CD4-positive, CD25-positive, alpha-beta regulatory T cell (primary cell): Measurements from ENCODE around the gene RGS9. TPM values are rescaled to one million over a fixed set of nuclear protein-coding genes. Genes with fewer than 3 reads are reported as not detected.
A peak's percentile ranks its signal among the peaks of the same experiment; 100 is the strongest.

ENCODE experiments used
- ATAC-seq, 2 donors: fragments of 150-1000 bp; cut with Tn5 transposase; one replicate each; pipeline ENCODE4 v1.10.0; 2021; ENCODE audit warnings: low read depth in 2 of 2, moderate number of reproducible peaks in 2 of 2, moderate library complexity in 1 of 2
- DNase-seq, 3 donors: peaks; one replicate each; pipeline versions ENCODE4 v3.0.0 to v3.0.0-alpha.2; 2012 to 2022; ENCODE audit warnings: mixed read lengths in 1 of 3
- H3K27ac ChIP-seq: one replicate; pipeline ENCODE4 v1.7.0; 2013; ENCODE audit warnings: mild to moderate bottlenecking, low read length; ENCODE audit not compliant: insufficient read depth, poor library complexity, severe bottlenecking
- H3K27me3 ChIP-seq: one replicate; pipeline ENCODE4 v1.7.0; 2013; ENCODE audit warnings: low read length; ENCODE audit not compliant: control insufficient read depth, insufficient read depth
- H3K36me3 ChIP-seq: one replicate; pipeline ENCODE4 v1.7.0; 2013; ENCODE audit warnings: mild to moderate bottlenecking, low read length, moderate library complexity; ENCODE audit not compliant: control insufficient read depth, insufficient read depth
- H3K4me1 ChIP-seq: 2 replicates; pipeline ENCODE4 v1.7.0; 2013; ENCODE audit warnings: mild to moderate bottlenecking, low read length; ENCODE audit not compliant: insufficient read depth, control insufficient read depth, poor library complexity, severe bottlenecking
- H3K4me3 ChIP-seq: one replicate; pipeline ENCODE4 v1.7.0; 2013; ENCODE audit warnings: low read depth, mild to moderate bottlenecking, low read length, moderate library complexity
- H3K9me3 ChIP-seq, 2 experiments: 1 replicate in 1 of 2; 2 replicates in 1 of 2; pipeline ENCODE4 v1.7.0; 2013; ENCODE audit warnings: low read length in 2 of 2, mild to moderate bottlenecking in 1 of 2, moderate library complexity in 1 of 2; ENCODE audit not compliant: control insufficient read depth in 2 of 2
- H3K27ac Mint-ChIP-seq, 3 donors: one replicate each; pipeline ENCODE4 v1.8.0; 2020 to 2022; ENCODE audit warnings: mild to moderate bottlenecking in 3 of 3, mixed read lengths in 3 of 3, moderate library complexity in 2 of 3
- H3K27me3 Mint-ChIP-seq: one replicate; pipeline ENCODE4 v1.8.0; 2022; ENCODE audit warnings: mild to moderate bottlenecking, mixed read lengths
- H3K36me3 Mint-ChIP-seq: one replicate; pipeline ENCODE4 v1.8.0; 2020; ENCODE audit warnings: mixed read lengths
- H3K4me1 Mint-ChIP-seq, 4 donors: one replicate each; pipeline ENCODE4 v1.8.0; 2020 to 2022; ENCODE audit warnings: mixed read lengths in 4 of 4, mild to moderate bottlenecking in 1 of 4
- H3K4me3 Mint-ChIP-seq, 4 donors: one replicate each; pipeline ENCODE4 v1.8.0; 2020 to 2022; ENCODE audit warnings: mild to moderate bottlenecking in 4 of 4, mixed read lengths in 4 of 4, moderate library complexity in 3 of 4
- H3K9me3 Mint-ChIP-seq, 7 donors: one replicate each; pipeline ENCODE4 v1.8.0; 2020 to 2022; ENCODE audit warnings: mixed read lengths in 7 of 7, mild to moderate bottlenecking in 3 of 7, moderate library complexity in 2 of 7
- polyA plus RNA-seq, 4 donors: library from polyadenylated mRNA; unstranded; fragments of 300-500 nt; fragmentation: Illumina TruSeq; gene quantifications; one replicate each; pipeline ENCODE4 v1.2.3, GENCODE V29; 2021
- total RNA-seq: library from RNA; stranded (reverse); gene quantifications from one replicate; pipeline ENCODE4 v1.2.3, GENCODE V29; 2022

RGS9 gene
- total and polyA plus RNA-seq, 5 donors from 2014 or later, result 0.19 to 1.7 (median 0.60) TPM

- no peak overlapping the region for H3K4me3 Mint-ChIP-seq
- no peaks in the 10 kb centered on the region for H3K27me3 Mint-ChIP-seq
- no peak overlapping the region for H3K4me3 ChIP-seq
- H3K4me1 Mint-ChIP-seq, result peaks cover 13 to 33% (median 24%) of the 10 kb centered on the region in 4 donors
- H3K36me3 ChIP-seq, result no peaks in the 10 kb centered on the region
- H3K27ac Mint-ChIP-seq, result no peak overlapping the region
- no peak for DNase-seq
- no peaks in the 10 kb centered on the region for H3K36me3 Mint-ChIP-seq
- no peaks in the 10 kb centered on the region for H3K27me3 ChIP-seq
- H3K9me3 ChIP-seq, result no peaks in the 10 kb centered on the region
- no peak overlapping the region for H3K27ac ChIP-seq
- peaks cover 18% of the 10 kb centered on the region for H3K4me1 ChIP-seq
- no peak for ATAC-seq
- no peaks in the 10 kb centered on the region for H3K9me3 Mint-ChIP-seq
Observed at GRCh38 chr17:65185668-65186382, 48.7 kb downstream of the RGS9 start.

DNA sequence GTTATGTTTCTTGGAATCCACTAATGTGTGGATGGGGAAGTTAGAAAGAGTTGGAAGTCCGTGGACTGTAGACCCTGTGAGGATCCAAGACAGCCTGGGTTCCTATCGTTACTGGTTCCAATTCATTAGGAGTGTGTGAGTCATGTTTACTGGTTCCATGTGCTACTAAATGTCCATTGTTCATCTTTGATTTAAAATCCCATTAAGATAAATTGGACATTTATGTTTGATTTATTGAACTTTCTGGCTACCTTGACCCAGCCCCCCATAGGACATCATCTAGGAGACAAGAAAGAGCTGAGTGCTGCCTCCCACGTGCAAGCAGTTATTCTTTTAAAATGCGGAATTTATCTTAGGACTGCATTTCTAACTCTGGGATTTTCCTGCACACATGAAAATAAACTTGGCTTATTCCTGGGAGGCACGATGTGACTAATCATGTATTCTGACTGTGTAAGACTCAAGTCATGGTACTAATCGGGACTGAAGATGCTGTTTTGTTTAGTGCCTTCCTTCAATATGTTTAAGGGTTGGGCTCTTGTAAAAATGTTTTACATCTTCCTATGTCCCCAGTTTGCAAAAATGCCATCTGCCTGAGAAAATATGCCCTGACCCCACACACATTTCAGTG lies 53.4 kb downstream of the RGS9 start:
- H3K4me1 ChIP-seq, result no peaks in the 10 kb centered on the region
- no peaks in the 10 kb centered on the region for H3K9me3 ChIP-seq
- H3K36me3 Mint-ChIP-seq, result no peaks in the 10 kb centered on the region
- ATAC-seq, result no peak
- H3K27me3 Mint-ChIP-seq, result no peaks in the 10 kb centered on the region
- no peak overlapping the region for H3K27ac ChIP-seq
- no peaks in the 10 kb centered on the region for H3K9me3 Mint-ChIP-seq
- H3K27me3 ChIP-seq, result no peaks in the 10 kb centered on the region
- H3K4me1 Mint-ChIP-seq, result peaks cover 0 to 4% (median 1%) of the 10 kb centered on the region in 4 donors
- H3K4me3 Mint-ChIP-seq, result no peak overlapping the region
- DNase-seq, result no peak
- H3K4me3 ChIP-seq, result no peak overlapping the region
- H3K36me3 ChIP-seq, result no peaks in the 10 kb centered on the region
- peak overlapping the region in 1 of 3 donors; percentile 0 for H3K27ac Mint-ChIP-seq

GRCh38 chr17:65191811-65192740 lies 54.9 kb downstream of the RGS9 start:
- Mint-ChIP-seq H3K36me3 (no peaks in the 10 kb centered on the region), H3K27ac (peak overlapping the region in 2 of 3 donors; percentile 11 to 21), H3K4me3 (no peak overlapping the region), H3K27me3 (no peaks in the 10 kb centered on the region), H3K4me1 (peaks cover 0 to 2% (median 1%) of the 10 kb centered on the region in 4 donors), H3K9me3 (no peaks in the 10 kb centered on the region)
- ATAC-seq (no peak), DNase-seq (no peak)
- H3K36me3 ChIP-seq, result no peaks in the 10 kb centered on the region
- H3K27me3 ChIP-seq, result no peaks in the 10 kb centered on the region
- H3K27ac ChIP-seq, result no peak overlapping the region
- H3K4me3 ChIP-seq, result no peak overlapping the region
- no peaks in the 10 kb centered on the region for H3K4me1 ChIP-seq
- no peaks in the 10 kb centered on the region for H3K9me3 ChIP-seq

GRCh38 chr17:65193305-65193704 lies 56.1 kb downstream of the RGS9 start:
- H3K36me3 ChIP-seq, result no peaks in the 10 kb centered on the region
- H3K27me3 Mint-ChIP-seq, result no peaks in the 10 kb centered on the region
- H3K27me3 ChIP-seq, result no peaks in the 10 kb centered on the region
- H3K9me3 Mint-ChIP-seq, result no peaks in the 10 kb centered on the region
- H3K27ac Mint-ChIP-seq, result no peak overlapping the region
- no peak overlapping the region for H3K4me3 ChIP-seq
- no peak overlapping the region for H3K4me3 Mint-ChIP-seq
- ATAC-seq (no peak), DNase-seq (no peak)
- no peaks in the 10 kb centered on the region for H3K4me1 ChIP-seq
- peaks cover 0 to 2% (median 0%) of the 10 kb centered on the region in 4 donors for H3K4me1 Mint-ChIP-seq
- H3K27ac ChIP-seq, result no peak overlapping the region
- H3K36me3 Mint-ChIP-seq, result no peaks in the 10 kb centered on the region
- H3K9me3 ChIP-seq, result no peaks in the 10 kb centered on the region

GRCh38 chr17:65193716-65194293 lies 56.6 kb downstream of the RGS9 start:
- Histone ChIP-seq H3K4me3 (no peak overlapping the region), H3K9me3 (no peaks in the 10 kb centered on the region), H3K4me1 (no peaks in the 10 kb centered on the region), H3K36me3 (no peaks in the 10 kb centered on the region), H3K27ac (no peak overlapping the region), H3K27me3 (no peaks in the 10 kb centered on the region)
- H3K27ac Mint-ChIP-seq, result no peak overlapping the region
- peaks cover 0 to 6% (median 3%) of the 10 kb centered on the region in 4 donors for H3K4me1 Mint-ChIP-seq
- ATAC-seq (no peak), DNase-seq (no peak)
- H3K9me3 Mint-ChIP-seq, result no peaks in the 10 kb centered on the region
- no peaks in the 10 kb centered on the region for H3K36me3 Mint-ChIP-seq
- no peaks in the 10 kb centered on the region for H3K27me3 Mint-ChIP-seq
- no peak overlapping the region for H3K4me3 Mint-ChIP-seq

DNA sequence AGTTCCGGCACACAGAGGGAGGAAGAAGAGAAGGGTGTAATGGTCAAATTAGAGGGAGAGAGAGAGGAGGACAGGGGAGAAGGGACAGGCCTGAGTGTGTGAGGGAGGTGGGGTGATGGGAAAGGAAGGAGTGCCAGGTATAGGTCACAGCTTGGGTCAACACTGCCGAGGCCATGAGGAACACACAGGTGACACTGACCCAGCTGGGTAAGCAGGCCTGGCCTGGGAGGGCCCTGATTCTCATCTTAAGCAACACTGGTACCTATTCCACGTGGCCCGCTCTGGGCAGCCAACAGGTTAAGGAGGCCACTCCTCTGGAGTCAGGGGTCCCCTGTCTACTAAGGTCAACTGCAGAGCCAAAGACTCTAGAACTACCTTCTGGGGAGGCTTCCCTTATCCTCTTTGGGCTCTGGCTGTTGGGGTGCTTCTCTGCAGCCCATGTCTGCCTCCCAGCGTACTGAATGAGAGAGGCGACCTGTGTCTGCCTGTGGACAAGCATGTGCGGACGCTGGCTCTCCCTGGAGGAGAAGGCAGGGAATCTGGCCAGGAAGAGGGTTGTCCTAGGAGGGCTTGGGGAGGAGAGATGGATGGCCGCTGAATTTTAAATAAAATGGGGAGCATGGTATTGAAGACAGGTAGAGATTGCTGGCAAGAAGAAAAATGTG lies 57.6 kb downstream of the RGS9 start:
- Histone ChIP-seq H3K36me3 (no peaks in the 10 kb centered on the region), H3K4me1 (no peaks in the 10 kb centered on the region), H3K9me3 (no peaks in the 10 kb centered on the region), H3K27me3 (no peaks in the 10 kb centered on the region), H3K27ac (no peak overlapping the region), H3K4me3 (no peak overlapping the region)
- Mint-ChIP-seq H3K4me3 (no peak overlapping the region), H3K9me3 (no peaks in the 10 kb centered on the region), H3K4me1 (peaks cover 0 to 7% (median 3%) of the 10 kb centered on the region in 4 donors), H3K36me3 (no peaks in the 10 kb centered on the region), H3K27ac (no peak overlapping the region), H3K27me3 (no peaks in the 10 kb centered on the region)
- DNase-seq, result no peak
- no peak for ATAC-seq

DNA sequence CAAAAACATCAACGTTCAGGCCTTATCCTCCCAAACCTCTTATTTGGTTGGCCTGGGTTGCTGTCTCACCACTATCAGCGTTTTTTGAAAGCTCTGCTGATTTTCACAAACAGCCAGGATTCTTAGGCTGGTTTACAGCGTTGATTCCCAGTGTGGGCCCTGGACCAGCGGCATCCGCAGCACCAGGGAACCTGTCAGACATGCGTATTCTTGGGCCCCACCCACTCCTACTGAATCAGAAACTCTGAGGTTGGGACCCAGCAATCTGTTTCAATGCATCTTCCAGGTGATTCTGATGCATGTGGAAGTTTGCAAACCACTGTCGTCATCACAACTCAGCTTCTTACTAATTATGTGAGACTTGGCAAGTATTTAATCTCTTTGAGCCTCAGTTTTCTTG lies 58.5 kb downstream of the RGS9 start:
- no peak for ATAC-seq

More for the DNA sequence above, 58.5 kb downstream of the RGS9 start:
- peaks cover 0 to 7% (median 3%) of the 10 kb centered on the region in 4 donors for H3K4me1 Mint-ChIP-seq
- H3K27me3 ChIP-seq, result no peaks in the 10 kb centered on the region
- no peak overlapping the region for H3K4me3 Mint-ChIP-seq
- no peak for DNase-seq
- no peaks in the 10 kb centered on the region for H3K9me3 ChIP-seq
- H3K4me3 ChIP-seq, result no peak overlapping the region
- no peak overlapping the region for H3K27ac Mint-ChIP-seq
- no peaks in the 10 kb centered on the region for H3K36me3 ChIP-seq
- no peaks in the 10 kb centered on the region for H3K9me3 Mint-ChIP-seq
- H3K27ac ChIP-seq, result no peak overlapping the region
- H3K4me1 ChIP-seq, result no peaks in the 10 kb centered on the region
- H3K27me3 Mint-ChIP-seq, result peaks cover 2% of the 10 kb centered on the region
- no peaks in the 10 kb centered on the region for H3K36me3 Mint-ChIP-seq
